ENCODE results near the gene JAKMIP3.

Gene JAKMIP3

DNA sequence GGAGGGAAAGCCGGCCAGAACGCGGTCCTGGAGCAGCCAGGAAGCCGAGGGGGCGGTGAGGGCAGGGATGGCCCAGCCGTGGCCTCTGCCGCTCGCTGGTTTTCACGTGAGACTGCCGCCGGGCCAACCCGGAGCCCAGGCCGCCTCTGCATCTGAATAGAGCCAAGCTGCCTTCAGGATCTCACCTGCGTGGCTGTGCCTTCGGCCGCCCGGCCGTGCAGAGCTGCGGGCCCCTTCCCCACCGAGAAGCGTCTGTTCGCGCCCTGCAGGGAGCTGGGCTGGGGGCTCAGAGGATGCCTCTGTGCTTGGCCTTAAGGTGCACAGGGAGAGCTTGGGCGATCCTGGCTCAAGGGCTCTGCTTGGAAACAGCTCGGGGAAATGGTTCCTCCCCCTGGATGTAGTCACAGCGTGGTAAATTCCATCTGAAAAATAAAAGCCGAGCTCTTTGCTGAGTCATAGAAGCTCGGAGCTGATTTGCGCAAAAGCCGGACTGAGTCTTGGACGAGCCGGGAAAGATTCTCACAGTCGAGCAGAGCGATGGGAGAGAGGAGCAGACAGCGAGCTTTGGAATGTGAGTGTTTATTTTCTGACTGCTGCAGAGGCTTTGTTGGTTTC, at the start of gene JAKMIP3:
TSS of gene JAKMIP3 (plus strand) at position 456 of the 615 bp plus-strand sequence. CDS start 38,863 bp downstream, outside the sequence.
- no peak for DNase-seq

DNA sequence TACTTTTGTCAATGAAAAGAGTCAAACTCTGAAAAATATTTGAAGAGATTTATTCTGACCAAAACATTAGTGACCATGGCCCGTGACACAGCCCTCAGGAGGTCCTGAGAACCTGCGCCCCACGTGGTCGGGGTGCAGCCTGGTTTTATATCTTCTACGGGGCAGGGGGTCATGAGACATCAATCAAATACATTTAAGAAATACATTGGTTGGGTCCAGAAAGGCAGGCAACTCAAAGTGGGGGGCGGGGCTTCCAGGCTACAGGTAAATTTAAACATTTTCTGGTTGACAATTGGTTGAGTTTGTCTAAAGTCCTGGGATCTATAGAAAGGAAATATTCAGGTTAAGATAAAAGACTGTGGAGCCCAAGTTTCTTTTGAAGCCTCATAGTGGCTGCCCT, 49.2 kb upstream of the JAKMIP3 start:
- DNase-seq: no peak

GRCh38 chr10:132018446-132018845, 47.3 kb upstream of the JAKMIP3 start:
- DNase-seq: no peak

DNA sequence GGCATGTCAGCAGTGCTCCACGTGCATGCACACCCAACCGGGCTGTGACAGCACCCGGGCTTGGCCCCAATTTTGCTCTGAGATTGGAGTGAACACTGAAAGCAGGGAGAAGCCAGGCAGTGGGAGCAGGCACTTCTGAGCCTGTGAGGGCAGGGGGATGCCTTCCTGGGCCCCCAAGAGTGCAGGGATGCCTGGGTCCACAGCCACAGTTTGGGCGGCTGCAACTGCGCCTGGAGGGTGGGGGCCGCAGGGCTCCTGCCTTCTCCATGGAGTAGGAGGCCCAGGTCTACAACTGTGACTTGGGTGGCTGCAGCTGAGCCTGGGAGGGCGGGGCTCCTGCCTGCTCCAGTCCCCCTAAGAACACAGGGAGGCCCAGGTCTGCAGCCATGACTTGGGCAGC, 46.4 kb upstream of the JAKMIP3 start:
- no peak for DNase-seq

GRCh38 chr10:132020456-132020855, 45.3 kb upstream of the JAKMIP3 start:
- DNase-seq: no peak

DNA sequence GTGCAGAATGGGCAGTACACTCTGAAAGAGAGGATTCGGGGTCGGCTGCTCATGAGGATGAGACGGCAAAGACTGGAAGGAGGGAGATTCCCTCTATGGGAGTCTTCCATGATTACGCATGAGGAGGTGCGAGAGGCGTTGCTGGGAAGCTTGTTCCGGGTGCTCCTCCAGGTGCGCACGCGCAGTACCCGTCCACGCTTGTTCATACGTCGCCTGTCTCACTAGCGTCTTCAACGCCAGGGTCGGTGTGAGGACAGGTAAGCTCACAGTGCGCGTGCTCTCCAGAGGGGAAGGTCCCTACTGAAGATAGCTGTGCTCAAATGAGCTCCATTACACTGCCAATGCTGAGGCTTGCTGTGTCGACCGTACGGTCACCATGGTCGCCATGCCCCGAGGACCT, 44.7 kb upstream of the JAKMIP3 start:
- no peak for DNase-seq

- no peak for DNase-seq
These were observed 44.1 kb upstream of the JAKMIP3 start for GRCh38 chr10:132021504-132022143.

GRCh38 chr10:132022241-132022640, 43.5 kb upstream of the JAKMIP3 start:
- DNase-seq: no peak

GRCh38 chr10:132023092-132023811, 42.5 kb upstream of the JAKMIP3 start:
- DNase-seq: peak; percentile 78

GRCh38 chr10:132027423-132027983, 38.2 kb upstream of the JAKMIP3 start:
- DNase-seq: no peak

DNA sequence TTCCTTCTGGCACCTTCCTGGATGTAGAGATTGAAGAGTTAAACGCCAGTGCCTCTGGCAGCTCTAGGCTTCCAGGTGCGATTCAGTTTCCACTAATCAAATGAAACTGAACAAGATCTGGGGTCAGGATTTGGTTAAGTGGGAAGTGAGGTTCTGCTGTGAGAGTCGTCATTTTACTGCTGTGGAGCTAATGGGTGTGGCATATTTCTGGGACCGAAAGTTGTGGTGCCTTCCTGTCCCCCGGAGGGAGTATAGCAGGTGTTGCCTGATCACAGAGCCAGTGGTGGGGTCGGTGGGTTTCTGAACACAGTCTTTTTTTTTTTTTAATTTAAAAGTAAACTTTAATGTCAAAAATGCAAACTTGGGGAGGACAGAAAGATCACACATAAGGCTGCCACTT, 37.0 kb upstream of the JAKMIP3 start:
- DNase-seq: no peak

GRCh38 chr10:132030898-132031463, 34.8 kb upstream of the JAKMIP3 start:
- no peak for DNase-seq

- no peak for DNase-seq
These were observed 32.1 kb upstream of the JAKMIP3 start for GRCh38 chr10:132033632-132034031.

DNA sequence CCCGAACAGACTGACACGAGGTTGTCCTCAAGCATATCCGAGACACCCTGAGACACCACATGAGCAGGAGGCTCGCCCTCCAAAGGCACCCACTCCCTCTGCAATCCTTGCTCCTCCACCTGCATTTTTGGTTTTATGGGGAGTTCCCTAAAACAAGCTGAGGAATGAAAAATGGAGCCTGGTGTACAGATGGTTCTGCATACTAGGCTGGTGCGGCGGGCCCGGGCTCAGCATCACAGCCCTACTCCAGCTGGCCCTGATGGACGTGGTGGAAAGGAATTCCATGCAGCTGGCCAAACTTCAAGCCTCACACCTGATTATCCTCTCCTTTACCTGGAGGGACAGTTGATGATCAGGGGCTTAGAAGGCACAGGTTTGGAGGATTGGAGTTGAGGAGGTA, 30.3 kb upstream of the JAKMIP3 start:
- DNase-seq: no peak

DNA sequence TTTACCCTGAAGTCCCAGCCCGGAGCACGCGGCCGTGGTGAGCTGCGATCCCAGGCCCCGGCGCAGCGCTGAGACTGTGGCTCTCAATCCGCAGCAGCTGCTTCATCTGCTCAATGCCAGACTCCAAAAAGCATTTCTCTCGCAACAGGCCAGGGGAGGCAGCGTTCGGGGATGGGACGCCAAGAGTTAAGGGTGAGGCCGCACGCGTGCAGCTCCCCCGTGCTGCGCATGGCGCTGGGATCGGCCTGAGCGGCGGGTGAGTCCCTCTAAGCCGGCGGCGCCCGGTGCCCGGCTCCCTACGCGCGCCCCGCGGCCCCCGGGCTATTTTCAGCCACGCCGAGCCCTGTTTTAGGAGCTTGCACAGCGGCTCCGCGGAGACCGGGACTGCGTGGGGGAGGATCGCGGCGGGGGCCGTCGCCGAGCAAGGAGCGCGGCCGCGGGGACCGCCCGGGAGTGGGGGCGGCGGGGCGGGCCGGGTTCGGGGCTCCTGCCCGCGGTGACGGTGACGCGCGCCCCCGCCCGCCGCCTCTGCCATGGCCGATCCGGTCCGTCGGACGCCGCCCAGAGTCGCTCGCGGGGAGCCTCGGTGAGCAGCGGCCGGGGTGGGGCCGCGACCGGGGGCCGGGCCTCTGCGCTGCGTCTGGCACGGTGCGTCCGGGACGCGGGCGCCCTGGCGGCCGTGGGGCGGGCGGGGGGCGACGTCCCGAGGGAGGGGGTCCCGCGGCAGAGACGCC, 29.4 kb upstream of the JAKMIP3 start:
- DNase-seq: no peak

GRCh38 chr10:132036887-132037675, 28.7 kb upstream of the JAKMIP3 start:
- DNase-seq: no peak

- DNase-seq: no peak
These were observed 28.1 kb upstream of the JAKMIP3 start for GRCh38 chr10:132037676-132037975.

- no peak for DNase-seq
These were observed 26.4 kb upstream of the JAKMIP3 start for GRCh38 chr10:132039371-132039770.

- no peak for DNase-seq
These were observed 25.7 kb upstream of the JAKMIP3 start for GRCh38 chr10:132040046-132040445.

DNA sequence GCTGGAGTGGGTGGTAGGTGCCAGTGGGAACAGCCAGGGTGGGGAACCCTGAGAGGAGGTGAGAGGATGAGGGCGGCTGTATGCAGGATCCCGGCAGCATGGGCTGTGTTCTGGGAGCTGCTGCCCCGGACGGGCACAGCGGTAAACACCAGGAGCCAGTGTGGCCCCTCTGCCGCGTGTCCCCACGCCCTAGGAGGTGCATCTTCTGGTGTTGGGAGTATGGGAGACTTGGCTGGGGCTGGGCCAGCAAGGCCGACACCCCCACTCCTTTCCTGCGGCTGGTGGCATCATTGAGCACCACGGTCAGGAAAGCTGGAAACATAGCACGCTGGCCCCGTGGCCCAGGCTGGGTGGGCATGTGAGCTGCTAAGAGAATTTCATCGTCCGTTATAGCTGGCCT, 24.4 kb upstream of the JAKMIP3 start:
- DNase-seq: no peak

- no peak for DNase-seq
These were observed 21.7 kb upstream of the JAKMIP3 start for GRCh38 chr10:132043861-132044695.

Measured in activated CD8-positive, alpha-beta memory T cell treated with anti-CD3 and anti-CD28 coated beads, Interleukin-2, amount 50 U/mL, for 4 hours (primary cell).